HG02938 (cell line): ENCODE results near the gene ELF5.

Experiments
- ATAC-seq: cut with Tn5 transposase; IDR thresholded peaks from one replicate; pipeline ENCODE4 v1.9.1; 2021; ENCODE audit warnings: mild to moderate bottlenecking, moderate library complexity; ENCODE audit not compliant: unreplicated experiment

The ELF5 gene

GRCh38 chr11:34523053-34523452, 9.5 kb upstream of the ELF5 start:
- no peak for ATAC-seq

GRCh38 chr11:34522188-34522587, 8.6 kb upstream of the ELF5 start:
- no peak for ATAC-seq

GRCh38 chr11:34521265-34521664, 7.7 kb upstream of the ELF5 start:
- no peak for ATAC-seq

GRCh38 chr11:34519595-34520235, 6.1 kb upstream of the ELF5 start:
- no peak for ATAC-seq

DNA sequence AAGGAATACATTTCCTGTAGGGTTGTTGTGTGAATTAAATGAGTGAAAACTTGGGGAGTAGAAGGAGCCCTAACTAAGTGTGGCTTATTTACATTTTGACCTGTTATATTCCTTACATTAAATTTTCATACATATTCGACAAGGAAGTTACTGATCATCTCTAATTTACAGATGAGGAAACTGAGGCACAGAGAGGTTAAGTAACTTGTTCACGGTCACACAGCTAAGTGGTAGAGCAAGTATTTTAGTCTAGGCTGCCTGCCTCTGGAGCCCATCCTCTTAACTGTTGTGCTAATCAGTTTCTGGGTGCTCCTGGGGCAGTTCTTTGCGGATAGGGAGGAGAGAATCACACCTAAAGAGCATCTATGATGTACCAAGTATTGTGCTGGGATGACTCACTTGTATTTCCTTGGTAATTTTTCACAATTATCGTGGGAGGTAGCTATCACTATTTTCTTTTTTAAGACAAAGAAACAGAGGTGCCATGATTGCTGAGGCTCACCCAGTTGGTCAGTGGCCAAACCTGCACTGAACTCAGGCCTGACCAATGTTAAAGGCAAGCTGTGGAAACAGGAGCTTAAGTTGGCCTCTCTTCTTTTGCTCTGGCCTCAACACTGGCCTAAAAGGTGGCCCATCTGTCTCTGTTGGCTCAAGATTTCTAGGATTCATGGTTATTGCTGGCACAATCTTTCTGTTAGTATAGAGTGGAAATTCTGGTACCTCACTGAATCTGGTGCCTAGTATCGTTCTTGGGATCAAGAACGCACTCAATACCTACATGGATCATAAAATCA, 2.9 kb upstream of the ELF5 start:
- no peak for ATAC-seq

DNA sequence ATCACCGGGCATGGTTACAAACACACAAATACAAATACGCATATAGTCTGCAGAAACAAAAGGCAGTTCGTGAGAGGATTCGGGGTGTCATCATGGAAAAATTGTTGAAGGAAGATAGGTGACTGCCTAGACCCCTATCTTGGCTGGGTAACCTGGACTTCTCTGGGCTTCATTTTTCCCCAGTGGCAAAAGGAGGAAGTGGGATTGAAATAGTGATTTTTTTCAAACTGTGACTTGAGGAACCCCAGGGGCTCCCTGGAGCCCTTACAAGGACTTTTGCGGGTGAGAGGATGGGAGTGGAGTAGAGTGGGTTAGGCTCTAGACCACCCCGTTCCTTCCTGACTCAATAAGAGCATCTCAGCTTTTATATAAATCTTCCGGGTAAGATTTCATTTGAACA, 1.0 kb upstream of the ELF5 start:
- ATAC-seq, result no peak

DNA sequence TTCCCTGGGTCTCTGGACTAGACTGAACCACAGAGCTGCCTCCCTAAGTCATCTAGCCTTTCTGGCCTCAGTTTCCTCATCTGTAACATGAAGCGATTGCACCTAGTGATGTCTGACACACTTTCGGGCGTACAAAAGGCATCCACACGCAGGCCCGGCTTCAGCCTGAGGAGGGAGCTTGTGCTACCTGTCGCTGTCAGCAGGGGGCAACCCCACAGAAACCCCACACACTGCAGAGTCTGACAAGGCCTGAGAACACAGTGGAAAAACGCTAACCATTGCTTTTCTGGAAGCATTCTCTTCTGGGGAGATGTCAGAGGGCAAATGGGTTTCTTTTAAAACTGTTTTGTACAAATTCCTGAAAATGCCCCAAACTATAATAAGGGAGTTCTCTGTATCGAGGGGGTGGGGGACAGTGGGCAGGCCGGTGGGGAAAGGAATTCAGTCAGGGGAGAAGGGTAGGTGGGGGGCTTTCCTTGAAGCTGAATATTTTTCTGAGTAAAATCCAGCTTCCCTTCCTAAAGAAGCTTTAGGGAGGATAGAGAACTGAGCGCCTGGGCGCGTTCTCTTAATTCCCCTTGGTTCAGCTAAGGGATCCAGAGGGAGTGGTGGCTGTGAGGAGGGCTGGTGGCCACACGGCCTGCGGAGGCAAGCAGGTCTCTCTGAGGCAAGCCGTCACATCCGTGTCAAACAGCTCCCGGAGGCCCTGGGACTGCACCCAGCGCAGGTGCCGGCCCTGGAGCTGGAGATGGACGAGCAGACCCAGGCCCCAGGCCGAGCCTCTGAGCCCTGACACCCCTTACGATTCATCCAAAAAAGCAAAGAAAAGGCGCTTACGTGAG, 533 bp downstream of the ELF5 start:
- peak; percentile 91 for ATAC-seq

DNA sequence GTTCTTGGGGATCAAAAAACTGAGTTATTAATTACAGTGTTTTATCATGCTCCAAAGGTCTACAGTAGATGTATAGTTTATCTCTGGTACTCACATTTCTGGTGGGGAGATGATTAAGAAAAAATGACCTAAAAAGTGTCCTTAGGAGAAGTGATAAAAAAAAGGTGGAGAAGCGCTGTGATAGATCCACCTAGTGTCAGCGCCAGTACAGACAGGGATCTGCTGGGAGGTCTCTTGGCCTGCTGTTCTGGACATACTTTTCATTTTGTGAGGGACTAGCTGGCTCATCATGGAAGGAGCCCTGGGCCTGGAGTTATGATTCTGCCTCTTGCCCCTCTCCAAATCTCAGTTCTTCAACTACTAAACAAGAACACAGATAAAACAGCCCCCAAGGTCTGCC, 2.9 kb downstream of the ELF5 start:
- ATAC-seq, result no peak

- no peak for ATAC-seq
Observed at GRCh38 chr11:34510218-34510617, 3.4 kb downstream of the ELF5 start.

- no peak for ATAC-seq
Observed at GRCh38 chr11:34509336-34509876, 4.2 kb downstream of the ELF5 start.

- ATAC-seq, result no peak
Observed at GRCh38 chr11:34508524-34508923, 5.1 kb downstream of the ELF5 start.

DNA sequence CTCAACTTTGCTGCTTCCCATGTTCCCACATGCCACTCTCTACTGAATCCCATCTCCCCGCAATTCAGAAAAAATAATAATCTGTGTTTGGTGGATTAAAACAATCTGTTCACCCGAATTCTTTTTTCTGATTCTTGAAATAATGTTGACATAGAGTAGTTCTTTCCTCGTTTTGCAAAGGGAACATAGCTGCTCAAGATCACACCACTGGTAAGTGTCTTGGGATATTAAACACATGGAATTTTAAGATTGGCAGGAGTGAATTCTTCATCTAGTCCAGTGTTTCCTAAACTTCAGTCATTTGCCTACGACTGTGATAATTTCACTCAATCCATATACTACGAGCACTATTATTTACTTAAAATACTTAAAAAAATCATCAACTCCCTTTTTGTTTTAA, 6.0 kb downstream of the ELF5 start:
- ATAC-seq, result no peak

GRCh38 chr11:34507156-34507555, 6.4 kb downstream of the ELF5 start:
- ATAC-seq, result no peak

DNA sequence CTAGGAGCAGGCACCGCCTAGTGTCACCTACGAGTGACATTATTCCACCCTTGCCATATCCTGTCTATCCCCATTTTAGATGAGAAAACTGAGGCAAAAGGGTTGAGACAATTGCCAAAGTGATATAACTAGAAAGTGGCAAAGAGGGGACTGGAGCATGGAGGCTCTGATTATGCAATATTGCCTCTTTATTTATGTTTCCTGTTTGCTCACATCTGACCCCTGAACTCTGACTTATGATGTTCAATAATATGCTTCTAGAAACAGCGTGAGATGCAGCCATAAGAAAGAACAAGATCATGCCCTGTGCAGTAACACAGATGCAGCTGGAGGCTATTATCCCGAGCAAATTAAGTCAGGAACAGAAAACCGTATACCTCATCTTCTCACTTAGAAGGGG, 7.7 kb downstream of the ELF5 start:
- no peak for ATAC-seq

DNA sequence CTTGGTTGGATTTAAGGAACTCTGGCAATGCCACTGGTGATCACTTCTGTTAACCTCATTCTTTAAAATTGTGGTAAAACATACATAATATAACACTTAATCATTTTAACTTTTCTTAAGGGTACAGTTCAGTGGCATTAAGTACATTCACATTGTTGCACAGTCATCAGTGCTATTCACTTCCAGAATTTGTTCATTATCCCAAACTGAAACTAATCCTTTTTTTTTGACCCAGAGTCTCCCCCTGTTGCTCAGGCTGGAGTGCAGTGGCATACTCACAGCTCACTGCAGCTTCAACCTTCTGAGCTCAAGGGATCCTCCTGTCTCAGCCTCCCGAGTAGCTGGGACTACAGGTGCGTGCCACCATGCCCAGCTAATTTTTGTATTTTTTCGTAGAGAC, 10.6 kb downstream of the ELF5 start:
- ATAC-seq, result no peak

GRCh38 chr11:34501949-34502348, 11.6 kb downstream of the ELF5 start:
- ATAC-seq, result no peak

- no peak for ATAC-seq
Observed at GRCh38 chr11:34501500-34501899, 12.1 kb downstream of the ELF5 start.

DNA sequence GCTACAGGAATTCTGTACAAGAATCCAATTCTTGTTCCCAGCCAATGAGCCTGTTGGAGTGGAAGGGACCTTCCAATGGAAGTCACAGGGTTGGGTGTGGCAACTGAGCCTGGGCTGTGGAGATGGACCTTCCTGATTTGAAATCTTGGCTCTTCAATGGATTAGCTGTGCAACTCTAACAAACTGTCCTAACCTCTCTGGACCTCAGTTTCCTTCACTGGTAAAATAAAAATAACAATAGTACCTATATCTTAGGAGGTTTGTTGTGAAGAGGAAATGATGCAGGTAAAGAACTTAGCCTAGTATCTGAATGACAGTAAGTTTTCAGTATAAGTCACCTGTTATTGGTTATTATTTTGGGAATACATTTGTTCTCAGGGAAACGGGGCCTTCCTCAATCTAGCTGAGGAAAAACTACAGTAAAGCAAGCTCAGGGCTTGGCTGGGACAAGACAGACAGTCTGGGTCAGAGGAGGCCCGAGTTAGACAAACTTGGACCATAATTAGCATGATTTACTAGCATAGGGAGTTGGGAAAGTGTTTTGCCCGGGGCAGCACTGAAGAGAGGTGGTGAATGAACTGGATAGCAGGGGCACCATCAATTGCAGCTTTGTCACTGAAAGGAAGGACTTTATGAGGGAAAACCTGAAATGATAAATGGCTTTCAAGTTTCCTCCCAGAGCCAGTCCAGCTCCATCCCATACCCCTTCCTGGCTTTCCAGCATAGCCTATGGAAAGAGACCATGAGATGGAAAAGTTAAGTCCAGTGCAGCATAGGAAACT, 13.7 kb downstream of the ELF5 start:
- ATAC-seq, result no peak

DNA sequence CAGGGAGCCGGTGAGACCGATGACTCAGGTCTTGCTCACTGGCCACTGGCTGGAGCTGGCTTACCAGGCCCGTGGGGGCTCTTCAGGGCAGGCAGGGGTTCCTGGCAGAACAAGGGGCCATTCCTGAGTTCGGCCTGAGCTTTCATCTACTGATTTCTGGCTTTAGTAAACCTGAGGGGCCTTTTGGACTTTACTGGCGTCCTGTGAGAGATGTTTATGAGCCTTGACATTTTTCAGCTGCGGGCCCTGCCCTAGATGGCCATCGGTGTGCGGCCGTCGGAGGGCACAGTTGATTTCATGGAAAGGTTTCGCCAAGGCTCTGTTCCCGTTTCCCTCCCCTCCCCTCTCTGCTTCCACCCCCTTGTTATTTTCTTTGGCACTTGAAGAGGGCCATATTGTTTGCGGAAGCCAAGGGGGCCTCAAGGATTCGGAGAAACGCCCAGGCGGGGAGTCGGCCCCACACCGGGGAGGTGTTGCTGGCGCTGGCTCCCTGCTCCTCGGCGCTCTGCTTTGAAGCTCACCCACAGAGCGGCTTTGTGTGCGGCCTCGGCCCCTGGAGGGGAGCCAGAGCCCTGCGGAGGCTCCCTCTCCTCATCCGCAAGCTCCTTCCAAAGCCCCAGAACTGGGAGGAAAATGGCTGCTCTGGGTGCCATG, 17.7 kb downstream of the ELF5 start:
- no peak for ATAC-seq

DNA sequence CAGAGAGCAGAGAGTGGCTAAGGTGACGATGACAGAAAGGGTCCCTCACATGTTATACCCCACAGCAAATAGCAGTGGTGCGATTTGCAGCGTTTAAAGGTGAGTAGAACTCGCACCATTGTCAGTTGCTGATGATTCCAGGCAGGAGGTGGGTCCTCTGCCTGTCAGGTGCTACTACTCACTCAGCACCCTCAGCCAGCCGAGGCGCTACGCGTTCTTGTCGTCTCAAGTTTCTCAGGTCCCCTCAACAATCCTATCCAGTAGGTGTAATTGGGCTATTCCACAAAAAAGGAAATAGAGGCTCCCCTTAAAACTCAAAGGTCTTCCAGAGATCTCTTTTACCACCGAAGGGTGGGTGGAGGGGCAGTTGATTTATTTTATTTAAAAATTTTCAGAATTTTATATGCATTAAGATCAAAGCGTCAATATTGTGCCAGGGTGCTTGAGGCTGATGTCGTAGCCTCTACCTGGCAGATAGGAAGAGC, 18.3 kb downstream of the ELF5 start:
- ATAC-seq, result no peak
